ENCODE data around the gene TTC9. TPM values are rescaled to one million over a fixed set of nuclear protein-coding genes. Genes with fewer than 3 reads are reported as not detected.

Gene TTC9
- total RNA-seq, 1 experiment from 2014 or later, result 26.2 TPM

- TF ChIP-seq ESRRA (CRISPR knock-in tag; IDR thresholded peaks at IDR 0.05; ENCODE audit: borderline replicate concordance), result no peak
These were observed 4.2 kb downstream of the TTC9 start (continued) for GRCh38 chr14:70645892-70646291.

- ChIA-PET POLR2A (interaction anchor here (0.5 to 0.9 kb wide), 2 partner anchors 8 to 22 kb away, joined by 6 to 8 read pairs; no protein-coding TSS in a partner anchor), CTCF (interaction anchor here (0.9 to 1.8 kb wide), 2 partner anchors 67 to 171 kb away, joined by 4 to 5 read pairs; no protein-coding TSS in a partner anchor)
- peak overlapping the region; percentile 39 for H3K4me3 Mint-ChIP-seq
These were observed 5.0 kb downstream of the TTC9 start for GRCh38 chr14:70646705-70647104.

GRCh38 chr14:70648346-70648745 is 6.6 kb downstream of the TTC9 start:
- H3K4me3 Mint-ChIP-seq, result no peak overlapping the region
- ChIA-PET POLR2A (interaction anchor here (1.7 kb wide), 1 partner anchor 10 kb away, joined by 7 read pairs; no protein-coding TSS in a partner anchor), CTCF (interaction anchor here (1.0 kb wide), 2 partner anchors 60 to 65 kb away, joined by 3 to 4 read pairs; no protein-coding TSS in a partner anchor)
- DNase-seq (ENCODE audit: low spot score), result no peak
- ATAC-seq, result no peak
- TF ChIP-seq ATF1 (CRISPR knock-in tag; IDR thresholded peaks at IDR 0.05), result no peak
- no peak for TF ChIP-seq STAT6 (CRISPR knock-in tag; conservative IDR thresholded peaks at IDR 0.05; ENCODE audit: low read depth)
- no peak for TF ChIP-seq NFATC4 (CRISPR knock-in tag; IDR thresholded peaks at IDR 0.05)
- no peak for TF ChIP-seq ZBTB21 (CRISPR knock-in tag; IDR thresholded peaks at IDR 0.05; ENCODE audit: borderline replicate concordance)
- H3K4me1 Mint-ChIP-seq, result peaks cover 87% of the 10 kb centered on the region
- H3K27ac Mint-ChIP-seq, result 0 out of 2 replicates have a peak overlapping the region, but pooled peaks have one; percentile 15
- no peaks in the 10 kb centered on the region for H3K27me3 Mint-ChIP-seq (ENCODE audit: low read depth)
- peaks cover 26% of the 10 kb centered on the region for H3K36me3 Mint-ChIP-seq
- no peaks in the 10 kb centered on the region for H3K9me3 Mint-ChIP-seq

More at GRCh38 chr14:70646705-70647104, 5.0 kb downstream of the TTC9 start:
- Mint-ChIP-seq H3K27me3 (ENCODE audit: low read depth) (no peaks in the 10 kb centered on the region), H3K4me1 (peaks cover 75% of the 10 kb centered on the region), H3K9me3 (no peaks in the 10 kb centered on the region), H3K27ac (peak overlapping the region; percentile 98), H3K36me3 (peaks cover 14% of the 10 kb centered on the region)
- ATAC-seq (peak; percentile 8; the same call in 1 of the 2 replicates), DNase-seq (ENCODE audit: low spot score) (no peak)
- TF ChIP-seq ZNF121 (CRISPR knock-in tag; IDR thresholded peaks at IDR 0.05), result no peak
- TF ChIP-seq AFF4 (CRISPR knock-in tag; IDR thresholded peaks at IDR 0.05; ENCODE audit: borderline replicate concordance), result no peak

GRCh38 chr14:70649803-70650202 is 8.1 kb downstream of the TTC9 start:
- no peak for ATAC-seq
- H3K27ac Mint-ChIP-seq, result peak overlapping the region; percentile 43
- H3K4me3 Mint-ChIP-seq, result no peak overlapping the region
- peaks cover 24% of the 10 kb centered on the region for H3K36me3 Mint-ChIP-seq
- no peaks in the 10 kb centered on the region for H3K27me3 Mint-ChIP-seq (ENCODE audit: low read depth)
- H3K9me3 Mint-ChIP-seq, result no peaks in the 10 kb centered on the region
- no peak for DNase-seq (ENCODE audit: low spot score)
- ChIA-PET POLR2A (interaction anchor here (1.7 kb wide), 1 partner anchor 8 kb away, joined by 7 read pairs; no protein-coding TSS in a partner anchor), CTCF (no interaction called here)
- H3K4me1 Mint-ChIP-seq, result peaks cover 87% of the 10 kb centered on the region
- TF ChIP-seq ATF1 (CRISPR knock-in tag; IDR thresholded peaks at IDR 0.05) (no peak), PRDM15 (CRISPR knock-in tag; IDR thresholded peaks at IDR 0.05) (no peak), ATF3 (CRISPR knock-in tag; conservative IDR thresholded peaks at IDR 0.05) (no peak), MAX (CRISPR knock-in tag; IDR thresholded peaks at IDR 0.05) (no peak), ZNF416 (CRISPR knock-in tag; IDR thresholded peaks at IDR 0.05) (no peak), CTCF (IDR thresholded peaks at IDR 0.05) (no peak), ZSCAN18 (CRISPR knock-in tag; IDR thresholded peaks at IDR 0.05) (no peak), HMGA2 (CRISPR knock-in tag; IDR thresholded peaks at IDR 0.05) (no peak), NR2C2 (CRISPR knock-in tag; IDR thresholded peaks at IDR 0.05) (no peak)

Measured in WTC11 (cell line).